Ishikawa (cell line): ENCODE results near the gene GALNT7.

Source experiments
- EP300 ChIP-seq: IDR thresholded peaks from 2 replicates; pipeline ENCODE4 v1.6.1; 2012; ENCODE audit warnings: borderline replicate concordance
- TAF1 ChIP-seq: IDR thresholded peaks from 2 replicates; pipeline ENCODE4 v1.6.1; 2012; ENCODE audit warnings: low read depth, mild to moderate bottlenecking

DNA sequence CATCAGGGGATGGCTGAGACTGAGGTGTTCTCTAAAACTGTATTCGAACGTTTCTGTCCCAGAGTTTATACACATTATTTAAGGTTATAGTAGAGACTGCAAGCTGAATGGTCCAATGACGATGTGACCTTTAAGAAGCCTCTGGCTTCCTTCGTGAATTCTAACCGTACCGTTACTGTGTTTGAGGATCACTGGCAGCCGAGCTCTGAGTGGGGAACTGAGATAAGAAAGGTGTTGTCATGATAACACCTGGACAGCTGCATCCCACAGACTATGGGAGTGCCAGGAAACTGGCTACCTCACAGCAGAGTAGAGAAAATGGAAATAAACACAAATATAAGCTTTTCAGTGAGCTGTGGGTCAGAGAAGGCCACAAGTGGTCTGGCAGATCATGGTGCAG, 106.5 kb downstream of the GALNT7 start:
- TF ChIP-seq TAF1 (no peak), EP300 (no peak)
